HepG2 (cell line): ENCODE measurements around the gene NLGN2. TPM values are rescaled to one million over a fixed set of nuclear protein-coding genes. Genes with fewer than 3 reads are reported as not detected.

Experiments used
- ARHGAP35 ChIP-seq: sonication (generic); formaldehyde crosslinking; IDR thresholded peaks from 2 replicates; pipeline ENCODE4 v1.9.0; 2022; ENCODE audit warnings: mild to moderate bottlenecking, inconsistent platforms, moderate library complexity, missing genetic modification reagents, borderline replicate concordance
- ARID3A ChIP-seq: IDR thresholded peaks from 2 replicates; pipeline ENCODE4 v1.6.1; 2012; ENCODE audit warnings: low read depth, low read length, improper control_type of control experiment
- EED ChIP-seq: sonication (generic); formaldehyde crosslinking; IDR thresholded peaks from 2 replicates; pipeline ENCODE4 v1.5.0; 2020; ENCODE audit warnings: mild to moderate bottlenecking, missing genetic modification reagents
- FOXO1 ChIP-seq: sonication (generic); formaldehyde crosslinking; IDR thresholded peaks from 2 replicates; pipeline ENCODE4 v1.4.0; 2020; ENCODE audit warnings: missing genetic modification reagents
- HOXA9 ChIP-seq: sonication (generic); formaldehyde crosslinking; IDR thresholded peaks from 2 replicates; pipeline ENCODE4 v1.8.1; 2022; ENCODE audit warnings: missing genetic modification reagents, mild to moderate bottlenecking, moderate library complexity, borderline replicate concordance
- MBNL3 ChIP-seq: fragments of 250-450 bp; sonication (Bioruptor Pico); conservative IDR thresholded peaks from 2 replicates; pipeline ENCODE4 v1.8.0; 2022; ENCODE audit warnings: mild to moderate bottlenecking, inconsistent platforms
- PHF5A ChIP-seq: IDR thresholded peaks from one replicate; pipeline ENCODE4 v1.6.1; 2018; ENCODE audit warnings: low read depth, missing genetic modification reagents; ENCODE audit not compliant: unreplicated experiment
- POLR2AphosphoS2 ChIP-seq: IDR thresholded peaks from 2 replicates; pipeline ENCODE4 v1.6.1; 2011; ENCODE audit warnings: low read depth, low read length, improper control_type of control experiment
- SAP130 ChIP-seq: IDR thresholded peaks from 2 replicates; pipeline ENCODE4 v1.6.1; 2016; ENCODE audit warnings: low read depth
- SKI ChIP-seq: fragments of 450-650 bp; IDR thresholded peaks from one replicate; pipeline ENCODE4 v1.6.1; 2018; ENCODE audit warnings: mild to moderate bottlenecking; ENCODE audit not compliant: partially characterized antibody
- STAT6 ChIP-seq: sonication (generic); formaldehyde crosslinking; IDR thresholded peaks from 2 replicates; pipeline ENCODE4 v1.4.0; 2020; ENCODE audit warnings: missing genetic modification reagents, mild to moderate bottlenecking, borderline replicate concordance
- ZBTB46 ChIP-seq: sonication (generic); formaldehyde crosslinking; IDR thresholded peaks from 2 replicates; pipeline ENCODE4 v1.4.0; 2020; ENCODE audit warnings: mild to moderate bottlenecking, missing genetic modification reagents, borderline replicate concordance
- ZMAT3 ChIP-seq: sonication (generic); formaldehyde crosslinking; conservative IDR thresholded peaks from 2 replicates; pipeline ENCODE4 v1.7.0; 2021; ENCODE audit warnings: missing genetic modification reagents
- ZNF180 ChIP-seq: sonication (generic); formaldehyde crosslinking; IDR thresholded peaks from 2 replicates; pipeline ENCODE4 v1.4.0; 2020; ENCODE audit warnings: low read depth, missing genetic modification reagents, borderline replicate concordance
- ZNF34 ChIP-seq: sonication (generic); formaldehyde crosslinking; IDR thresholded peaks from 2 replicates; pipeline ENCODE4 v1.4.0; 2020; ENCODE audit warnings: mild to moderate bottlenecking, missing genetic modification reagents, borderline replicate concordance
- ZNF382 ChIP-seq: sonication (generic); formaldehyde crosslinking; IDR thresholded peaks from 2 replicates; pipeline ENCODE4 v1.5.0; 2020; ENCODE audit warnings: missing genetic modification reagents, mild to moderate bottlenecking, borderline replicate concordance
- ZNF512 ChIP-seq: sonication (generic); formaldehyde crosslinking; IDR thresholded peaks from 2 replicates; pipeline ENCODE4 v1.4.0; 2020; ENCODE audit warnings: mild to moderate bottlenecking, missing genetic modification reagents
- ZNF691 ChIP-seq: sonication (generic); formaldehyde crosslinking; IDR thresholded peaks from 2 replicates; pipeline ENCODE4 v1.4.0; 2020; ENCODE audit warnings: missing genetic modification reagents, low read depth, mild to moderate bottlenecking, borderline replicate concordance
- ZNF782 ChIP-seq: sonication (generic); formaldehyde crosslinking; IDR thresholded peaks from 2 replicates; pipeline ENCODE4 v1.4.0; 2020; ENCODE audit warnings: missing genetic modification reagents, mild to moderate bottlenecking, borderline replicate concordance
- ZNF850 ChIP-seq: sonication (generic); formaldehyde crosslinking; conservative IDR thresholded peaks from 2 replicates; pipeline ENCODE4 v1.9.0; 2021; ENCODE audit warnings: mild to moderate bottlenecking, missing genetic modification reagents
- ZNF883 ChIP-seq: sonication (generic); formaldehyde crosslinking; IDR thresholded peaks from 2 replicates; pipeline ENCODE4 v1.5.1; 2020; ENCODE audit warnings: mild to moderate bottlenecking, missing genetic modification reagents; ENCODE audit errors: not compliant biosample characterization
- ZSCAN20 ChIP-seq: sonication (generic); formaldehyde crosslinking; IDR thresholded peaks from 2 replicates; pipeline ENCODE4 v1.4.0; 2020; ENCODE audit warnings: missing genetic modification reagents, mild to moderate bottlenecking, borderline replicate concordance
- polyA plus RNA-seq, 8 experiments: library from polyadenylated mRNA; depleted of rRNA in 3 of 8; stranded (reverse) in 7 of 8; unstranded in 1 of 8; fragments of >200 nt; fragmentation: Illumina TruSeq in 4 of 8; extraction: Trizol in 4 of 8; gene quantifications; 2 replicates each; pipeline versions ENCODE4 v1.2.1 to v1.2.3, GENCODE V29; 2011 to 2016; ENCODE audit warnings: low read depth in 4 of 8, missing spikeins in 1 of 8, mixed read lengths in 1 of 8; ENCODE audit not compliant: insufficient read depth in 1 of 8
- total RNA-seq, 5 experiments: library from RNA; depleted of rRNA; stranded (reverse); fragments of >200 nt; fragmentation: Illumina TruSeq; extraction: Trizol; gene quantifications; 2 replicates each; pipeline ENCODE4 v1.2.3, GENCODE V29; 2016; ENCODE audit warnings: low read depth in 1 of 5

The NLGN2 gene
- total and polyA plus RNA-seq, 2 of the 13 experiments (the other 11 are each of a cell fraction or from before 2014, with no cell fraction given) = 1.9 to 11.0 TPM

GRCh38 chr17:7380321-7380720 lies 27.3 kb upstream of the NLGN2 start (continued):
- TF ChIP-seq ARHGAP35 (CRISPR knock-in tag) (no peak), ARID3A (no peak), ZSCAN20 (CRISPR knock-in tag) (no peak), ZNF34 (CRISPR knock-in tag) (no peak), ZNF782 (CRISPR knock-in tag) (no peak), STAT6 (CRISPR knock-in tag) (no peak), ZNF850 (no peak), SKI (no peak), PHF5A (CRISPR knock-in tag) (no peak), FOXO1 (no peak), ZNF883 (CRISPR knock-in tag) (no peak), MBNL3 (no peak), EED (CRISPR knock-in tag) (0 out of 2 replicates have a peak, but pooled peaks have one; percentile 37), ZMAT3 (CRISPR knock-in tag) (0 out of 2 replicates have a peak, but pooled peaks have one; percentile 17), POLR2AphosphoS2 (no peak), ZBTB46 (no peak), ZNF512 (no peak), ZNF180 (CRISPR knock-in tag) (no peak), ZNF691 (CRISPR knock-in tag) (no peak), HOXA9 (CRISPR knock-in tag) (no peak), SAP130 (CRISPR knock-in tag) (0 out of 2 replicates have a peak, but pooled peaks have one; percentile 12), ZNF382 (no peak)
